GM18498 (cell line): Measurements from ENCODE around the gene SORBS1.

ENCODE experiments used
- ATAC-seq: cut with Tn5 transposase; IDR thresholded peaks from one replicate; pipeline ENCODE4 v1.9.1; 2021; ENCODE audit warnings: mild to moderate bottlenecking, moderate library complexity; ENCODE audit not compliant: unreplicated experiment

Gene SORBS1

GRCh38 chr10:95542330-95542729, 18.8 kb downstream of the SORBS1 start:
- ATAC-seq: no peak

GRCh38 chr10:95540514-95541052, 20.6 kb downstream of the SORBS1 start:
- no peak for ATAC-seq

GRCh38 chr10:95539560-95540284, 21.4 kb downstream of the SORBS1 start:
- ATAC-seq: no peak

GRCh38 chr10:95538412-95538811, 22.8 kb downstream of the SORBS1 start:
- no peak for ATAC-seq

GRCh38 chr10:95537542-95537927, 23.6 kb downstream of the SORBS1 start:
- no peak for ATAC-seq

- ATAC-seq: no peak
These were observed 24.2 kb downstream of the SORBS1 start for GRCh38 chr10:95536894-95537541.

GRCh38 chr10:95536017-95536416, 25.2 kb downstream of the SORBS1 start:
- no peak for ATAC-seq

- no peak for ATAC-seq
These were observed 25.6 kb downstream of the SORBS1 start for GRCh38 chr10:95535526-95535925.

- ATAC-seq: no peak
These were observed 27.6 kb downstream of the SORBS1 start for GRCh38 chr10:95533590-95533989.

GRCh38 chr10:95532536-95532935, 28.6 kb downstream of the SORBS1 start:
- ATAC-seq: no peak

- no peak for ATAC-seq
These were observed 29.2 kb downstream of the SORBS1 start for GRCh38 chr10:95531994-95532399.

GRCh38 chr10:95531058-95531809, 29.9 kb downstream of the SORBS1 start:
- ATAC-seq: no peak

GRCh38 chr10:95530561-95530960, 30.6 kb downstream of the SORBS1 start:
- ATAC-seq: no peak

GRCh38 chr10:95530029-95530428, 31.1 kb downstream of the SORBS1 start:
- ATAC-seq: no peak

GRCh38 chr10:95526044-95526443, 35.1 kb downstream of the SORBS1 start:
- ATAC-seq: no peak

GRCh38 chr10:95525033-95525418, 36.1 kb downstream of the SORBS1 start:
- no peak for ATAC-seq

- ATAC-seq: no peak
These were observed 36.7 kb downstream of the SORBS1 start for GRCh38 chr10:95524358-95525032.

GRCh38 chr10:95522117-95522516, 39.1 kb downstream of the SORBS1 start:
- ATAC-seq: no peak

- no peak for ATAC-seq
These were observed 40.6 kb downstream of the SORBS1 start for GRCh38 chr10:95520617-95521016.

- no peak for ATAC-seq
These were observed 42.4 kb downstream of the SORBS1 start for GRCh38 chr10:95518455-95519452.
